GM23338 (cell line): Measurements from ENCODE around the gene MGAT5. TPM values are rescaled to one million over a fixed set of nuclear protein-coding genes. Genes with fewer than 3 reads are reported as not detected.

Source experiments
- ATAC-seq: fragments of 200-7000 bp; cut with Tn5 transposase; 3 replicates; pipeline ENCODE4 v1.9.1; 2020
- DNase-seq: peaks from one replicate; pipeline ENCODE4 v3.0.0-alpha.2; 2015; ENCODE audit warnings: low spot score
- H2AFZ ChIP-seq: fragments of 200-600 bp; sonication (generic); 2 replicates; pipeline ENCODE4 v1.8.0; 2016; ENCODE audit warnings: antibody characterized with exemption, mild to moderate bottlenecking, moderate library complexity
- H3F3A ChIP-seq: fragments of 200-600 bp; sonication (generic); replicated peaks from 2 replicates; pipeline ENCODE4 v1.8.0; 2017; ENCODE audit warnings: antibody characterized with exemption, mixed run types, low read depth
- H3K27ac ChIP-seq: fragments of 200-600 bp; sonication (generic); 2 replicates; pipeline ENCODE4 v1.6.1; 2016; ENCODE audit warnings: low read depth
- H3K27me3 ChIP-seq: fragments of 200-600 bp; sonication (generic); 2 replicates; pipeline ENCODE4 v1.8.0; 2016; ENCODE audit warnings: mild to moderate bottlenecking, mixed run types, moderate library complexity; ENCODE audit not compliant: insufficient read depth
- H3K36me3 ChIP-seq: fragments of 200-600 bp; sonication (generic); 2 replicates; pipeline ENCODE4 v1.8.0; 2016; ENCODE audit warnings: mild to moderate bottlenecking; ENCODE audit not compliant: insufficient read depth
- H3K4me1 ChIP-seq: fragments of 200-600 bp; sonication (generic); 2 replicates; pipeline ENCODE4 v1.8.0; 2016; ENCODE audit warnings: mild to moderate bottlenecking, moderate library complexity; ENCODE audit not compliant: insufficient read depth
- H3K4me2 ChIP-seq: fragments of 200-600 bp; sonication (generic); 2 replicates; pipeline ENCODE4 v1.7.1; 2017; ENCODE audit warnings: mixed run types
- H3K4me3 ChIP-seq: fragments of 200-600 bp; sonication (generic); 2 replicates; pipeline ENCODE4 v1.6.1; 2016; ENCODE audit warnings: mixed run types
- H3K79me2 ChIP-seq: fragments of 200-600 bp; sonication (generic); replicated peaks from 2 replicates; pipeline ENCODE4 v1.8.0; 2017; ENCODE audit warnings: mild to moderate bottlenecking; ENCODE audit not compliant: insufficient read depth
- H3K9me2 ChIP-seq: fragments of 200-600 bp; sonication (generic); 2 replicates; pipeline ENCODE4 v1.8.0; 2017; ENCODE audit not compliant: insufficient read depth
- H4K20me1 ChIP-seq: fragments of 200-600 bp; sonication (generic); replicated peaks from 2 replicates; pipeline ENCODE4 v1.8.0; 2017; ENCODE audit warnings: mild to moderate bottlenecking; ENCODE audit not compliant: insufficient read depth
- H3K27ac Mint-ChIP-seq: 2 replicates; pipeline ENCODE4 v1.8.0; 2020; ENCODE audit warnings: inconsistent platforms, mild to moderate bottlenecking, moderate library complexity, mixed read lengths
- H3K27me3 Mint-ChIP-seq: 3 replicates; pipeline ENCODE4 v1.8.0; 2022; ENCODE audit warnings: low read depth, mild to moderate bottlenecking, moderate library complexity, mixed read lengths, inconsistent platforms; ENCODE audit not compliant: insufficient read depth, poor library complexity
- H3K36me3 Mint-ChIP-seq: 3 replicates; pipeline ENCODE4 v1.8.0; 2021; ENCODE audit warnings: low read depth, mild to moderate bottlenecking, inconsistent platforms, moderate library complexity, mixed read lengths
- H3K4me1 Mint-ChIP-seq: 3 replicates; pipeline ENCODE4 v1.8.0; 2020; ENCODE audit warnings: mild to moderate bottlenecking, inconsistent platforms, mixed read lengths
- H3K4me3 Mint-ChIP-seq: 3 replicates; pipeline ENCODE4 v1.8.0; 2021; ENCODE audit warnings: moderate library complexity, mild to moderate bottlenecking, inconsistent platforms, mixed read lengths
- H3K9me3 Mint-ChIP-seq: 3 replicates; pipeline ENCODE4 v1.8.0; 2020; ENCODE audit warnings: moderate library complexity, mild to moderate bottlenecking, inconsistent platforms, mixed read lengths
- CREB1 ChIP-seq: fragments of 250-450 bp; sonication (Bioruptor Pico); IDR thresholded peaks from 2 replicates; pipeline ENCODE4 v1.5.0; 2020; ENCODE audit warnings: low read depth, mild to moderate bottlenecking, moderate library complexity
- EZH2 ChIP-seq: fragments of 200-600 bp; sonication (generic); IDR thresholded peaks from one replicate; pipeline ENCODE4 v1.8.0; 2017; ENCODE audit warnings: antibody characterized with exemption, mild to moderate bottlenecking, low read depth; ENCODE audit not compliant: unreplicated experiment
- EZH2phosphoT487 ChIP-seq: fragments of 200-600 bp; sonication (generic); IDR thresholded peaks from one replicate; pipeline ENCODE4 v1.8.1; 2018; ENCODE audit warnings: antibody characterized with exemption; ENCODE audit not compliant: unreplicated experiment
- JUNB ChIP-seq: IDR thresholded peaks from one replicate; pipeline ENCODE4 v1.6.1; 2016; ENCODE audit warnings: antibody characterized with exemption; ENCODE audit not compliant: unreplicated experiment
- NANOG ChIP-seq: IDR thresholded peaks from 2 replicates; pipeline ENCODE4 v1.6.1; 2016; ENCODE audit warnings: antibody characterized with exemption, borderline replicate concordance
- POLR2AphosphoS5 ChIP-seq: IDR thresholded peaks from 2 replicates; pipeline ENCODE4 v1.6.1; 2016; ENCODE audit warnings: antibody characterized with exemption, low read depth
- STAT1 ChIP-seq: IDR thresholded peaks from one replicate; pipeline ENCODE4 v1.6.1; 2016; ENCODE audit warnings: antibody characterized with exemption; ENCODE audit not compliant: unreplicated experiment
- ZNF114 ChIP-seq: fragments of 250-450 bp; sonication (Bioruptor Pico); IDR thresholded peaks from 2 replicates; pipeline ENCODE4 v1.5.0; 2020; ENCODE audit warnings: mild to moderate bottlenecking, moderate library complexity
- ZNF331 ChIP-seq: fragments of 250-450 bp; sonication (Bioruptor Pico); IDR thresholded peaks from 2 replicates; pipeline ENCODE4 v1.5.0; 2020; ENCODE audit warnings: low read depth, mild to moderate bottlenecking, moderate library complexity
- polyA plus RNA-seq: library from polyadenylated mRNA; unstranded; fragments of >200 nt; fragmentation: Nextera tagmentation; extraction: Ambion mirVana; gene quantifications from 2 replicates; pipeline ENCODE4 v1.2.1, GENCODE V29; 2016
- total RNA-seq: library from RNA; depleted of rRNA; stranded (reverse); fragments of >200 nt; shearing (Covaris generic); gene quantifications from 2 replicates; pipeline ENCODE4 v1.2.3, GENCODE V29; 2014
- TF ChIP-seq, protein P1 (sequence below), 2 experiments: fragments of 200-600 bp in 1 of 2; sonication (generic) in 1 of 2; conservative IDR thresholded peaks; 2 replicates each; pipeline versions ENCODE4 v1.5.1 to v1.6.1; 2016 to 2017; ENCODE audit warnings: antibody characterized with exemption in 2 of 2, low read depth in 2 of 2, mild to moderate bottlenecking in 2 of 2, moderate library complexity in 1 of 2
- TF ChIP-seq, protein P2 (sequence below): fragments of 250-450 bp; sonication (Bioruptor Pico); IDR thresholded peaks from 2 replicates; pipeline ENCODE4 v1.5.0; 2020; ENCODE audit warnings: mild to moderate bottlenecking, moderate library complexity
- TF ChIP-seq, protein P3 (sequence below): IDR thresholded peaks from 2 replicates; pipeline ENCODE4 v1.6.1; 2016; ENCODE audit warnings: antibody characterized with exemption
- TF ChIP-seq, protein P4 (sequence below): IDR thresholded peaks from one replicate; pipeline ENCODE4 v1.6.1; 2018; ENCODE audit warnings: antibody characterized with exemption; ENCODE audit not compliant: unreplicated experiment

MGAT5 gene
- total and polyA plus RNA-seq, 2 experiments from 2014 or later = 4.6 to 27.6 TPM

DNA sequence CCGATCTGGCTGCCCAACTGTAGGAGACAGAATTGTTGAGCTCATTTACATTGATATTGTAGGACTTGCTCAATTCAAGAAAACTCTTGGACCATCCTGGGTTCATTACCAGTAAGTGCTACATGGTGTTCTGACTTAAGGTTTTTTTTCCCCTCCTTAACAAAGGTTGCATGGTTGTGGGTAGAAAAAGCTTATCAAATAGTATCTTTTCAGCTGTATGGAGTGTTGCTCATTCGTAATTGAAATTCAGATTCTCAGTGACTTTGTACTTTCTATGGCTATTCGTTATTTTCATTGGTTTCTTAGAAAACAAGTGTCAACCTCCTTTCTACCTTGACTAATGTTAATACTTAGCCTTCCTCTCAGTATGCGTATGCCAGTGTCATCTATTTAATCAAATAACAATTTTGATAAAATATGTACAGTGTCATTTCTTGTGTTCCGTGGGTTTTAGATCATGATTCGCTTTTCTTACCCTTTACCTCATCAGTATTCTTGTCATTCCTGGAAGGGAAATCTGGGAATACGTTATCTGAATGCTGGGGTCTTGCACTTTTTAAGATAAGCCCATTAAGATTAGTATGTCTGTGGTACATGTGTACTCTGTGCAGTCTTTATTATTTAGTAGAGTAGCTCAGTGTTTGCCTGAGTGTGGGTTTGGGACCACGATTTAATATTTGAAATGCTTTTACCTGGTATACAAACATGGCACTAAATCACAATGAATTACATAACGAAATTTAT lies 91.3 kb downstream of the MGAT5 start:
- no peaks in the 10 kb centered on the region for H3K36me3 ChIP-seq
- no peaks in the 10 kb centered on the region for H3K79me2 ChIP-seq
- no peaks in the 10 kb centered on the region for H3K9me2 ChIP-seq
- H3K27ac Mint-ChIP-seq = no peak overlapping the region
- TF ChIP-seq POLR2AphosphoS5 (no peak), EZH2phosphoT487 (no peak), EZH2 (no peak), JUNB (no peak), STAT1 (no peak), ZNF331 (CRISPR knock-in tag) (no peak), CREB1 (CRISPR knock-in tag) (no peak), ZNF114 (CRISPR knock-in tag) (no peak), NANOG (no peak)
- TF ChIP-seq, protein P1, sequence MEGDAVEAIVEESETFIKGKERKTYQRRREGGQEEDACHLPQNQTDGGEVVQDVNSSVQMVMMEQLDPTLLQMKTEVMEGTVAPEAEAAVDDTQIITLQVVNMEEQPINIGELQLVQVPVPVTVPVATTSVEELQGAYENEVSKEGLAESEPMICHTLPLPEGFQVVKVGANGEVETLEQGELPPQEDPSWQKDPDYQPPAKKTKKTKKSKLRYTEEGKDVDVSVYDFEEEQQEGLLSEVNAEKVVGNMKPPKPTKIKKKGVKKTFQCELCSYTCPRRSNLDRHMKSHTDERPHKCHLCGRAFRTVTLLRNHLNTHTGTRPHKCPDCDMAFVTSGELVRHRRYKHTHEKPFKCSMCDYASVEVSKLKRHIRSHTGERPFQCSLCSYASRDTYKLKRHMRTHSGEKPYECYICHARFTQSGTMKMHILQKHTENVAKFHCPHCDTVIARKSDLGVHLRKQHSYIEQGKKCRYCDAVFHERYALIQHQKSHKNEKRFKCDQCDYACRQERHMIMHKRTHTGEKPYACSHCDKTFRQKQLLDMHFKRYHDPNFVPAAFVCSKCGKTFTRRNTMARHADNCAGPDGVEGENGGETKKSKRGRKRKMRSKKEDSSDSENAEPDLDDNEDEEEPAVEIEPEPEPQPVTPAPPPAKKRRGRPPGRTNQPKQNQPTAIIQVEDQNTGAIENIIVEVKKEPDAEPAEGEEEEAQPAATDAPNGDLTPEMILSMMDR (conservative IDR thresholded peaks at IDR 0.05; ENCODE audit: low read depth in 2 of 2) = no peak
- TF ChIP-seq, protein P2, sequence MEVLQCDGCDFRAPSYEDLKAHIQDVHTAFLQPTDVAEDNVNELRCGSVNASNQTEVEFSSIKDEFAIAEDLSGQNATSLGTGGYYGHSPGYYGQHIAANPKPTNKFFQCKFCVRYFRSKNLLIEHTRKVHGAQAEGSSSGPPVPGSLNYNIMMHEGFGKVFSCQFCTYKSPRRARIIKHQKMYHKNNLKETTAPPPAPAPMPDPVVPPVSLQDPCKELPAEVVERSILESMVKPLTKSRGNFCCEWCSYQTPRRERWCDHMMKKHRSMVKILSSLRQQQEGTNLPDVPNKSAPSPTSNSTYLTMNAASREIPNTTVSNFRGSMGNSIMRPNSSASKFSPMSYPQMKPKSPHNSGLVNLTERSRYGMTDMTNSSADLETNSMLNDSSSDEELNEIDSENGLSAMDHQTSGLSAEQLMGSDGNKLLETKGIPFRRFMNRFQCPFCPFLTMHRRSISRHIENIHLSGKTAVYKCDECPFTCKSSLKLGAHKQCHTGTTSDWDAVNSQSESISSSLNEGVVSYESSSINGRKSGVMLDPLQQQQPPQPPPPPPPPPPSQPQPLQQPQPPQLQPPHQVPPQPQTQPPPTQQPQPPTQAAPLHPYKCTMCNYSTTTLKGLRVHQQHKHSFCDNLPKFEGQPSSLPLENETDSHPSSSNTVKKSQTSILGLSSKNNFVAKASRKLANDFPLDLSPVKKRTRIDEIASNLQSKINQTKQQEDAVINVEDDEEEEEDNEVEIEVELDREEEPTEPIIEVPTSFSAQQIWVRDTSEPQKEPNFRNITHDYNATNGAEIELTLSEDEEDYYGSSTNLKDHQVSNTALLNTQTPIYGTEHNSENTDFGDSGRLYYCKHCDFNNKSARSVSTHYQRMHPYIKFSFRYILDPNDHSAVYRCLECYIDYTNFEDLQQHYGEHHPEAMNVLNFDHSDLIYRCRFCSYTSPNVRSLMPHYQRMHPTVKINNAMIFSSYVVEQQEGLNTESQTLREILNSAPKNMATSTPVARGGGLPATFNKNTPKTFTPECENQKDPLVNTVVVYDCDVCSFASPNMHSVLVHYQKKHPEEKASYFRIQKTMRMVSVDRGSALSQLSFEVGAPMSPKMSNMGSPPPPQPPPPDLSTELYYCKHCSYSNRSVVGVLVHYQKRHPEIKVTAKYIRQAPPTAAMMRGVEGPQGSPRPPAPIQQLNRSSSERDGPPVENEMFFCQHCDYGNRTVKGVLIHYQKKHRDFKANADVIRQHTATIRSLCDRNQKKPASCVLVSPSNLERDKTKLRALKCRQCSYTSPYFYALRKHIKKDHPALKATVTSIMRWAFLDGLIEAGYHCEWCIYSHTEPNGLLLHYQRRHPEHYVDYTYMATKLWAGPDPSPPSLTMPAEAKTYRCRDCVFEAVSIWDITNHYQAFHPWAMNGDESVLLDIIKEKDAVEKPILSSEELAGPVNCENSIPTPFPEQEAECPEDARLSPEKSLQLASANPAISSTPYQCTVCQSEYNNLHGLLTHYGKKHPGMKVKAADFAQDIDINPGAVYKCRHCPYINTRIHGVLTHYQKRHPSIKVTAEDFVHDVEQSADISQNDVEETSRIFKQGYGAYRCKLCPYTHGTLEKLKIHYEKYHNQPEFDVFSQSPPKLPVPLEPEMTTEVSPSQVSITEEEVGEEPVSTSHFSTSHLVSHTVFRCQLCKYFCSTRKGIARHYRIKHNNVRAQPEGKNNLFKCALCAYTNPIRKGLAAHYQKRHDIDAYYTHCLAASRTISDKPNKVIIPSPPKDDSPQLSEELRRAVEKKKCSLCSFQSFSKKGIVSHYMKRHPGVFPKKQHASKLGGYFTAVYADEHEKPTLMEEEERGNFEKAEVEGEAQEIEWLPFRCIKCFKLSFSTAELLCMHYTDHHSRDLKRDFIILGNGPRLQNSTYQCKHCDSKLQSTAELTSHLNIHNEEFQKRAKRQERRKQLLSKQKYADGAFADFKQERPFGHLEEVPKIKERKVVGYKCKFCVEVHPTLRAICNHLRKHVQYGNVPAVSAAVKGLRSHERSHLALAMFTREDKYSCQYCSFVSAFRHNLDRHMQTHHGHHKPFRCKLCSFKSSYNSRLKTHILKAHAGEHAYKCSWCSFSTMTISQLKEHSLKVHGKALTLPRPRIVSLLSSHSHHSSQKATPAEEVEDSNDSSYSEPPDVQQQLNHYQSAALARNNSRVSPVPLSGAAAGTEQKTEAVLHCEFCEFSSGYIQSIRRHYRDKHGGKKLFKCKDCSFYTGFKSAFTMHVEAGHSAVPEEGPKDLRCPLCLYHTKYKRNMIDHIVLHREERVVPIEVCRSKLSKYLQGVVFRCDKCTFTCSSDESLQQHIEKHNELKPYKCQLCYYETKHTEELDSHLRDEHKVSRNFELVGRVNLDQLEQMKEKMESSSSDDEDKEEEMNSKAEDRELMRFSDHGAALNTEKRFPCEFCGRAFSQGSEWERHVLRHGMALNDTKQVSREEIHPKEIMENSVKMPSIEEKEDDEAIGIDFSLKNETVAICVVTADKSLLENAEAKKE (CRISPR knock-in tag) = no peak
- TF ChIP-seq, protein P3, sequence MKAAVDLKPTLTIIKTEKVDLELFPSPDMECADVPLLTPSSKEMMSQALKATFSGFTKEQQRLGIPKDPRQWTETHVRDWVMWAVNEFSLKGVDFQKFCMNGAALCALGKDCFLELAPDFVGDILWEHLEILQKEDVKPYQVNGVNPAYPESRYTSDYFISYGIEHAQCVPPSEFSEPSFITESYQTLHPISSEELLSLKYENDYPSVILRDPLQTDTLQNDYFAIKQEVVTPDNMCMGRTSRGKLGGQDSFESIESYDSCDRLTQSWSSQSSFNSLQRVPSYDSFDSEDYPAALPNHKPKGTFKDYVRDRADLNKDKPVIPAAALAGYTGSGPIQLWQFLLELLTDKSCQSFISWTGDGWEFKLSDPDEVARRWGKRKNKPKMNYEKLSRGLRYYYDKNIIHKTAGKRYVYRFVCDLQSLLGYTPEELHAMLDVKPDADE = no peak
- TF ChIP-seq, protein P4, sequence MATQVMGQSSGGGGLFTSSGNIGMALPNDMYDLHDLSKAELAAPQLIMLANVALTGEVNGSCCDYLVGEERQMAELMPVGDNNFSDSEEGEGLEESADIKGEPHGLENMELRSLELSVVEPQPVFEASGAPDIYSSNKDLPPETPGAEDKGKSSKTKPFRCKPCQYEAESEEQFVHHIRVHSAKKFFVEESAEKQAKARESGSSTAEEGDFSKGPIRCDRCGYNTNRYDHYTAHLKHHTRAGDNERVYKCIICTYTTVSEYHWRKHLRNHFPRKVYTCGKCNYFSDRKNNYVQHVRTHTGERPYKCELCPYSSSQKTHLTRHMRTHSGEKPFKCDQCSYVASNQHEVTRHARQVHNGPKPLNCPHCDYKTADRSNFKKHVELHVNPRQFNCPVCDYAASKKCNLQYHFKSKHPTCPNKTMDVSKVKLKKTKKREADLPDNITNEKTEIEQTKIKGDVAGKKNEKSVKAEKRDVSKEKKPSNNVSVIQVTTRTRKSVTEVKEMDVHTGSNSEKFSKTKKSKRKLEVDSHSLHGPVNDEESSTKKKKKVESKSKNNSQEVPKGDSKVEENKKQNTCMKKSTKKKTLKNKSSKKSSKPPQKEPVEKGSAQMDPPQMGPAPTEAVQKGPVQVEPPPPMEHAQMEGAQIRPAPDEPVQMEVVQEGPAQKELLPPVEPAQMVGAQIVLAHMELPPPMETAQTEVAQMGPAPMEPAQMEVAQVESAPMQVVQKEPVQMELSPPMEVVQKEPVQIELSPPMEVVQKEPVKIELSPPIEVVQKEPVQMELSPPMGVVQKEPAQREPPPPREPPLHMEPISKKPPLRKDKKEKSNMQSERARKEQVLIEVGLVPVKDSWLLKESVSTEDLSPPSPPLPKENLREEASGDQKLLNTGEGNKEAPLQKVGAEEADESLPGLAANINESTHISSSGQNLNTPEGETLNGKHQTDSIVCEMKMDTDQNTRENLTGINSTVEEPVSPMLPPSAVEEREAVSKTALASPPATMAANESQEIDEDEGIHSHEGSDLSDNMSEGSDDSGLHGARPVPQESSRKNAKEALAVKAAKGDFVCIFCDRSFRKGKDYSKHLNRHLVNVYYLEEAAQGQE = no peak
- H3K27me3 Mint-ChIP-seq = no peaks in the 10 kb centered on the region
- H3K4me1 Mint-ChIP-seq = no peaks in the 10 kb centered on the region
- no peaks in the 10 kb centered on the region for H3K27me3 ChIP-seq
- no peak overlapping the region for H3K27ac ChIP-seq
- H3K4me1 ChIP-seq = no peaks in the 10 kb centered on the region
- H3F3A ChIP-seq = no peaks in the 10 kb centered on the region
- no peaks in the 10 kb centered on the region for H3K36me3 Mint-ChIP-seq
- no peak overlapping the region for H3K4me3 ChIP-seq
- H3K4me3 Mint-ChIP-seq = no peak overlapping the region
- no peak for DNase-seq
- H3K4me2 ChIP-seq = no peak overlapping the region
- no peaks in the 10 kb centered on the region for H4K20me1 ChIP-seq
- no peak for ATAC-seq
- H2AFZ ChIP-seq = no peak overlapping the region
- H3K9me3 Mint-ChIP-seq = no peaks in the 10 kb centered on the region
